WERI-Rb-1 (cell line): ENCODE data around the gene ADGRF5.
"Not testable (repeated sequence)": the region's sequence is repeated elsewhere in the genome, so short reads cannot be mapped to it uniquely, and the experiment has no call there.

Source experiments
- DNase-seq: peaks from one replicate; pipeline ENCODE4 v3.0.0-alpha.2; 2020
- H3K27ac ChIP-seq: fragments of 250-450 bp; sonication (Bioruptor Pico); 2 replicates; pipeline ENCODE4 v1.5.1; 2020; ENCODE audit warnings: mild to moderate bottlenecking, moderate library complexity
- H3K27me3 ChIP-seq: fragments of 250-450 bp; sonication (Bioruptor Pico); 2 replicates; pipeline ENCODE4 v1.5.1; 2021; ENCODE audit warnings: mild to moderate bottlenecking, low read depth, moderate library complexity; ENCODE audit not compliant: insufficient read depth, severe bottlenecking
- H3K36me3 ChIP-seq: fragments of 250-450 bp; sonication (Bioruptor Pico); 2 replicates; pipeline ENCODE4 v1.5.1; 2020; ENCODE audit warnings: mild to moderate bottlenecking, moderate library complexity
- H3K4me3 ChIP-seq: 2 replicates; pipeline ENCODE4 v1.5.1; 2011; ENCODE audit warnings: low read depth, mild to moderate bottlenecking, control low read depth, low read length
- H3K9me3 ChIP-seq: fragments of 250-450 bp; sonication (Bioruptor Pico); 2 replicates; pipeline ENCODE4 v1.5.1; 2021; ENCODE audit warnings: mild to moderate bottlenecking, moderate library complexity; ENCODE audit not compliant: severe bottlenecking
- TF ChIP-seq, protein P1 (sequence below): IDR thresholded peaks from 2 replicates; pipeline ENCODE4 v1.5.1; 2011; ENCODE audit warnings: low read depth, mild to moderate bottlenecking, control low read depth, inconsistent platforms, low read length

The ADGRF5 gene

DNA sequence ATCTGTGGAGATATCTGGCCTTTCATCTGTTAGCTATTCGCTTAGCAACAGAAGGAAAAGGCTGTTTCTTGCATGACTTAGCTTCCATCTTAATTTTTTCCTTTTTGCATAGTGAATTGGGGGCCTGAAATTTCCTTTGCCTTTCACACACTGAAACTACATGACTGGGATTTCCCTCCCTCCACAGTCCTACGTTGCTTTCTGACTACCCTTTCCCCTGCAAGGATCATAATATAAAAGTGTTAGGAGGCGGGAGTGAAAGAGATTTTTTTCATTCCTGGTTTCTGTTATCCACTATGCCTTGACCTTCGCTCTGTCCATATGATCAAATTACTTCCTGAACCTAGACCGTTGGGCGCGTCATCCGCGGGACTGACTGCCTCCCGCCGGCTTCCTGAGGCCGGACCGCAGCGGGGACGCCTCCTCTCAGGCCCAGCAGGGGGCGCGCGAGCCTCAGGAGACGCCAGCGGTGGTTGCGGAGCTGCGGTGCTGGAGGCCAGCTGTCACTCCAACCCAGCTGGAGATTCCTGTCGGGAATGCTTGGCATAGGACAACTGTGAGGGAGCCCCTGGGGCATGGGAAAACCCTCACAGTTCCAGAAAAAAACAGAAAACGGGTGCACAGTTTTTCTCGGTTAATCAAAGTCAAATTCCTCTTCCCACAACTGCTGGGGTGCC is 72.9 kb downstream of the ADGRF5 start:
- H3K9me3 ChIP-seq: no peaks in the 10 kb centered on the region
- peak; percentile 93 for DNase-seq
- H3K4me3 ChIP-seq: peak overlapping the region; percentile 6; the same call in 1 of the 2 replicates
- H3K27me3 ChIP-seq: no peaks in the 10 kb centered on the region
- no peaks in the 10 kb centered on the region for H3K36me3 ChIP-seq
- TF ChIP-seq, protein P1, sequence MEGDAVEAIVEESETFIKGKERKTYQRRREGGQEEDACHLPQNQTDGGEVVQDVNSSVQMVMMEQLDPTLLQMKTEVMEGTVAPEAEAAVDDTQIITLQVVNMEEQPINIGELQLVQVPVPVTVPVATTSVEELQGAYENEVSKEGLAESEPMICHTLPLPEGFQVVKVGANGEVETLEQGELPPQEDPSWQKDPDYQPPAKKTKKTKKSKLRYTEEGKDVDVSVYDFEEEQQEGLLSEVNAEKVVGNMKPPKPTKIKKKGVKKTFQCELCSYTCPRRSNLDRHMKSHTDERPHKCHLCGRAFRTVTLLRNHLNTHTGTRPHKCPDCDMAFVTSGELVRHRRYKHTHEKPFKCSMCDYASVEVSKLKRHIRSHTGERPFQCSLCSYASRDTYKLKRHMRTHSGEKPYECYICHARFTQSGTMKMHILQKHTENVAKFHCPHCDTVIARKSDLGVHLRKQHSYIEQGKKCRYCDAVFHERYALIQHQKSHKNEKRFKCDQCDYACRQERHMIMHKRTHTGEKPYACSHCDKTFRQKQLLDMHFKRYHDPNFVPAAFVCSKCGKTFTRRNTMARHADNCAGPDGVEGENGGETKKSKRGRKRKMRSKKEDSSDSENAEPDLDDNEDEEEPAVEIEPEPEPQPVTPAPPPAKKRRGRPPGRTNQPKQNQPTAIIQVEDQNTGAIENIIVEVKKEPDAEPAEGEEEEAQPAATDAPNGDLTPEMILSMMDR: peak; percentile 98
- no peak overlapping the region for H3K27ac ChIP-seq

DNA sequence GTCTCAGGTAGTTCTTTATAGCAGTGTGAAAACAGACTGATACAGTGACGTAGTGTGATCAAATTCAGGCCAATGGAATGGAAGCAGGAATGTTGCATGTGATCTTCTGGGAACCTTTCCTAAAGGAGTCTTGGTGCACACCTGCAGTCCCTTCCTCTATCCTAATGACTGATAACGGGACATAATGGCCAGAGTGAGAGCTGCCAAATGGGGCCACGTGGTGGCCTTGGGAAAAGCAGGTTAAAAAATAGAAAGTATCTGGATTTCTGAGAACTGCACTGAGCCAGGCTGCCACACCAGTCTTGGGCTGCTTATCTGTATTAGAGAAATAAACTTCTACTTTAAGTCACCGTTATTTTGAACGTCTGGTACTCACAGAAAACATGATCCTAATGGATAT is 76.6 kb downstream of the ADGRF5 start:
- H3K27me3 ChIP-seq: no peaks in the 10 kb centered on the region
- H3K36me3 ChIP-seq: no peaks in the 10 kb centered on the region
- H3K9me3 ChIP-seq: peaks cover 10% of the 10 kb centered on the region
- H3K4me3 ChIP-seq: no peak overlapping the region
- H3K27ac ChIP-seq: no peak overlapping the region
- TF ChIP-seq, protein P1: no peak
- DNase-seq: no peak

DNA sequence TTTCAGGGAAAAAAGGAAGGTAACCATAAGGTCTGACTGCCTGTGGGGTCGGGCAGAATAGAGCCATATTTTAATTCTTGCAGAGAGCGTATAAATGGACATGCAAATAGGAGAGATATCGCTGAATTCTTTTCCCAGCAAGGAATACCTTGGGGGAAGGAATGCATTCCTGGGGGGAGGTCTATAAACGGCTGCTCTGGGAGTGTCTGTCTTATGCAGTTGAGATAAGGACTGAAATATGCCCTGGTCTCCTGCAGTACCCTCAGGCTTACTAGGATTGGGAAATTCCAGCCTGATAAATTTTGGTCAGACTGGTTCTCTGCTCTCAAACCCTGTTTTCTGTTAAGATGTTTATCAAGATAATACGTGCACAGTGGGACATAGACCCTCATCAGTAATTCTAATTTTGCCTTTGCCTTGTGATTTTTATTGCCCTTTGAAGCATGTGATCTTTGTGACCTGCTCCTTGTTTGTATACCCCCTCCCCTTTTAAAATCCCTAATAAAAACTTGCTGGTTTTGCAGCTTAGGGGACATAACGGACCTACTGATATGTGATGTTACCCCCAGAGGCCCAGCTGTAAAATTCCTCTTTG is 79.4 kb downstream of the ADGRF5 start:
- not testable (repeated sequence) for H3K27ac ChIP-seq

DNA sequence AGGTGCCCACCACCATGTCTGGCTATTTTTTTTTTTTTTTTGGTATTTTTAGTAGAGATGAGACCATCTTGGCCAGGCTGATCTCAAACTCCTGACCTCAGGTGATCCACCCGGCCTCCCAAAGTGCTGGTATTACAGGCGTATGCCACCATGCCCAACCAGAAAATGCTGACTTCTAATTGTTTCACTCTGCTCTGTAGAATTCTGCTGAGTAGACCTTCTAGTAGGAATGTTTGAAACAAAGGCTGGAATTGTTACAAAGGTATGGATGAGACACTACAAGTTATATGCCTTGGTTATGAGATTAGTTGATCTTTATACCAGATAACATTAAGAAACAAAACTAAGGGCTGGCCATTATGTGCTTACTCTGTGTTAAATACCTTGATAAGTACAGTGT is 83.7 kb downstream of the ADGRF5 start:
- TF ChIP-seq, protein P1: no peak
- DNase-seq: no peak

More for the DNA sequence above, 79.4 kb downstream of the ADGRF5 start:
- H3K36me3 ChIP-seq, H3K4me3 ChIP-seq, H3K27me3 ChIP-seq, DNase-seq: not testable (repeated sequence)
- H3K9me3 ChIP-seq: peaks cover 10% of the 10 kb centered on the region

DNA sequence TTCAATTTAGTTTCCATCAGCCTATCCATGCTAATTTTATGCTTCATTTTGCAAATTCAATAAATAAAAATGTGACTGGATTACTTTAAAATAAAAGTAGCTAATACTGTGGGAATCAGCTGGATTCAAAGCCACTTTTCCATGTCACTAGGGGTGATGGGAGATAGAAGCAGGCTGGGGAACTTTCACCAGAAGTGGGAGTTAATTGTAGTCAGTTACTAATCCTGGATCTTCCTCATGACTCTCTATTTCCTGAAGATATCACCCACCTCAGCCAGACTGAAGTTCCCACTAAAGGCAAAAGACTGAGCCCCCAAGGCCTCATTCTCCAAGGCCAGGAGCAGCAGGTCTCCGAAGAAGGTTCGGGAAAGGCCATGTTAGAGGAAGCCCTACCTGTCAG is 86.7 kb downstream of the ADGRF5 start:
- DNase-seq, H3K4me3 ChIP-seq, H3K36me3 ChIP-seq: not testable (repeated sequence)

More for the DNA sequence above, 83.7 kb downstream of the ADGRF5 start:
- H3K27ac ChIP-seq: no peak overlapping the region
- H3K36me3 ChIP-seq: no peaks in the 10 kb centered on the region
- H3K27me3 ChIP-seq: no peaks in the 10 kb centered on the region
- no peak overlapping the region for H3K4me3 ChIP-seq
- H3K9me3 ChIP-seq: peaks cover 5% of the 10 kb centered on the region

DNA sequence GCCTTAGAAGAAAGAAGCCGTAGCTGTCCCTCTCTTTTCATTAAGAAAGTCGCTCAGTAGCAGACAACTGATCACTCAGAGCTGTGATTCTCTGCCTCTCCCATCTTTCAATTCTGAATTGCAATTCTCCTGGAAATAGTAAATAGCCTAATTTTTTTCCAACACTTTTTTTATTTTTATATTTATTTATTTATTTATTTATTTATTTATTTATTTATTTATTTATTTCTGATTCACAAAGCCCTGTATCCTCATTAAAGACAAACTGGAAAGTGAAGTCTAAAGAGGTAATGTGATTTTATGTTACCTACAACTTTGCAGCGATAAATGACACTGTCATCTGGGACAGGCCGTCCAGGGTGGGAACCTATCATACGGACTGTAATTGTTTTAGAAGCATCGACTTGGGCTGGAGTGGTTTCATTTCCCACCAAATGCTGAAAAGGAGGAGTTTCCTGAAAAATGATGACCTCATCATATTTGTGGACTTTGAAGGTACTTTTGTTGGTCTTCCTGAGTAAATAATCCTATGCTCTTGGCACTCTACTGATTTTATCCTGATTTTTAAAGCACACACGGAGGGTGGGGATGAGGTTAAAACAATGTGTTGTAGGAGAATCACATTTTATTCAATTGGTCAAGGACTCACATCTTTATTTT is 87.4 kb downstream of the ADGRF5 start:
- not testable (repeated sequence) for H3K36me3 ChIP-seq, H3K4me3 ChIP-seq, H3K27ac ChIP-seq, H3K27me3 ChIP-seq, DNase-seq, H3K9me3 ChIP-seq

More for the DNA sequence above, 86.7 kb downstream of the ADGRF5 start:
- not testable (repeated sequence) for H3K27ac ChIP-seq, H3K9me3 ChIP-seq, H3K27me3 ChIP-seq

DNA sequence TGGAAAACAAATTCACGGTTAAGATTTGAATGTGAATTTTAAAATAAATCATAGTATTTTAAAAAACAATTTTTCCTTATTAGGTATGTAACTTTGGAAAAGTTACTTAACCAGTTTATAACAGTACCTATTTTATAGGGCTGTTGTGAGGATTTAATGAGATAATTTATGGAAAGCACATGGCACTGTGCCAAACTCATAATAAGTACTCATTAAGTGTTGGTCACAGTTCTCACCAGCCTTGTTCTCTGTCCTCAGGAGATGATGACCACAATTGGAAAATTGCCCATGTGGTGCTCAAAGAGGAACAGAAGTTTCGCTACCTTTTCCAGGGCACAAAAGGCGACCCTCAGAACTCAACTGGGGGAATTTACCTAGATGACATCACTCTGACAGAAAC is 88.9 kb downstream of the ADGRF5 start:
- H3K9me3 ChIP-seq: no peaks in the 10 kb centered on the region
- no peak overlapping the region for H3K27ac ChIP-seq

More for the DNA sequence above, 88.9 kb downstream of the ADGRF5 start:
- no peaks in the 10 kb centered on the region for H3K27me3 ChIP-seq
- TF ChIP-seq, protein P1: no peak
- H3K4me3 ChIP-seq: no peak overlapping the region
- no peak for DNase-seq
- H3K36me3 ChIP-seq: no peaks in the 10 kb centered on the region
